B cell (primary cell): ENCODE results near the gene SMARCE1. TPM values are rescaled to one million over a fixed set of nuclear protein-coding genes. Genes with fewer than 3 reads are reported as not detected.

ENCODE experiments used
- ATAC-seq: fragments of 200-7000 bp; cut with Tn5 transposase; one replicate; pipeline ENCODE4 v1.10.0; 2021; ENCODE audit warnings: low read depth, mild to moderate bottlenecking, moderate number of reproducible peaks, moderate library complexity
- CTCF ChIA-PET: fragments of 350-600 bp; sonication (Branson Sonifier 250); formaldehyde crosslinking; loops from one replicate; lab custom pipeline; 2021; ENCODE audit warnings: antibody characterized with exemption, inconsistent platforms; lab: Charles Lee
- POLR2A ChIA-PET: fragments of 350-600 bp; sonication (Branson Sonifier 250); formaldehyde crosslinking; loops from one replicate; lab custom pipeline; 2021; ENCODE audit warnings: antibody characterized with exemption; lab: Charles Lee
- DNase-seq: peaks from one replicate; pipeline ENCODE4 v3.0.0; 2013
- H2AFZ ChIP-seq: 2 replicates; pipeline ENCODE4 v1.6.1; 2012; ENCODE audit warnings: mild to moderate bottlenecking, low read depth, low read length; ENCODE audit not compliant: insufficient read depth, poor library complexity, severe bottlenecking
- H3K27ac ChIP-seq, 2 donors: 1 replicate in 1 of 2; 2 replicates in 1 of 2; pipeline ENCODE4 v1.5.1; 2012 to 2013; ENCODE audit warnings: low read length in 2 of 2, mild to moderate bottlenecking in 2 of 2, moderate library complexity in 1 of 2
- H3K27me3 ChIP-seq, 4 experiments: fragments of 200-600 bp in 1 of 4; sonication (generic) in 1 of 4; replicated peaks in 1 of 4; 1 replicate in 2 of 4; 2 replicates in 2 of 4; pipeline versions ENCODE4 v1.6.1 to v1.7.0; 2013 to 2016; ENCODE audit warnings: low read length in 3 of 4, mild to moderate bottlenecking in 2 of 4, mixed read lengths in 1 of 4, moderate library complexity in 1 of 4; ENCODE audit not compliant: insufficient read depth in 4 of 4, control insufficient read depth in 3 of 4; ENCODE audit errors: control extremely low read depth in 1 of 4
- H3K36me3 ChIP-seq, 2 experiments: replicated peaks in 1 of 2; 1 replicate in 1 of 2; 2 replicates in 1 of 2; pipeline versions ENCODE4 v1.6.1 to v1.7.1; 2013; ENCODE audit warnings: low read length in 1 of 2; ENCODE audit not compliant: insufficient read depth in 2 of 2, control insufficient read depth in 1 of 2; ENCODE audit errors: control extremely low read depth in 1 of 2, extremely low read depth in 1 of 2
- H3K4me1 ChIP-seq, 2 donors: fragments of 200-600 bp in 1 of 2; sonication (generic) in 1 of 2; 1 replicate in 1 of 2; 2 replicates in 1 of 2; pipeline versions ENCODE4 v1.5.1 to v1.6.1; 2013 to 2017; ENCODE audit warnings: low read length in 2 of 2; ENCODE audit not compliant: control insufficient read depth in 2 of 2, insufficient read depth in 2 of 2
- H3K4me2 ChIP-seq: replicated peaks from 2 replicates; pipeline ENCODE3; 2012; ENCODE audit warnings: mild to moderate bottlenecking, low read depth, low read length; ENCODE audit not compliant: poor library complexity, severe bottlenecking
- H3K4me3 ChIP-seq, 5 experiments: fragments of 200-600 bp in 1 of 5; sonication (generic) in 1 of 5; 1 replicate in 3 of 5; 2 replicates in 2 of 5; pipeline versions ENCODE4 v1.5.1 to v1.7.0; 2011 to 2016; ENCODE audit warnings: low read length in 4 of 5, mild to moderate bottlenecking in 4 of 5, low read depth in 2 of 5, control low read depth in 1 of 5, moderate library complexity in 1 of 5; ENCODE audit not compliant: insufficient read depth in 1 of 5; ENCODE audit errors: control extremely low read depth in 1 of 5, extremely low read depth in 1 of 5
- H3K79me2 ChIP-seq: fragments of 200-600 bp; sonication (generic); one replicate; pipeline ENCODE4 v1.6.0; 2016; ENCODE audit warnings: low read length; ENCODE audit not compliant: control insufficient read depth, insufficient read depth
- H3K9ac ChIP-seq: fragments of 200-600 bp; sonication (generic); 2 replicates; pipeline ENCODE4 v1.6.1; 2017; ENCODE audit warnings: mild to moderate bottlenecking, low read length, moderate library complexity
- H3K9me3 ChIP-seq, 3 donors: one replicate each; pipeline versions ENCODE4 v1.6.1 to v1.7.1; 2013; ENCODE audit warnings: low read length in 2 of 3; ENCODE audit not compliant: control insufficient read depth in 2 of 3, insufficient read depth in 1 of 3; ENCODE audit errors: control extremely low read depth in 1 of 3
- H4K20me1 ChIP-seq: 2 replicates; pipeline ENCODE4 v1.6.0; 2012; ENCODE audit warnings: mild to moderate bottlenecking, low read length; ENCODE audit not compliant: insufficient read depth, control insufficient read depth, poor library complexity, severe bottlenecking
- H3K27ac Mint-ChIP-seq: one replicate; pipeline ENCODE4 v1.8.0; 2021; ENCODE audit warnings: mixed read lengths
- H3K27me3 Mint-ChIP-seq: one replicate; pipeline ENCODE4 v1.8.0; 2021; ENCODE audit warnings: mixed read lengths
- H3K4me1 Mint-ChIP-seq: one replicate; pipeline ENCODE4 v1.8.0; 2021; ENCODE audit warnings: mixed read lengths
- H3K4me3 Mint-ChIP-seq: one replicate; pipeline ENCODE4 v1.8.0; 2021; ENCODE audit warnings: mixed read lengths
- H3K9me3 Mint-ChIP-seq: one replicate; pipeline ENCODE4 v1.8.0; 2022; ENCODE audit warnings: mixed read lengths; ENCODE audit not compliant: insufficient read depth
- CTCF ChIP-seq: fragments of 200-600 bp; IDR thresholded peaks from one replicate; pipeline ENCODE4 v1.8.0; 2022; ENCODE audit warnings: antibody characterized with exemption, mild to moderate bottlenecking
- EZH2 ChIP-seq: IDR thresholded peaks from 2 replicates; pipeline ENCODE4 v1.6.1; 2012; ENCODE audit warnings: borderline replicate concordance, low read depth, mild to moderate bottlenecking, moderate library complexity, low read length; ENCODE audit not compliant: insufficient read depth, poor library complexity, severe bottlenecking
- WGBS: methylation state at CpG from one replicate; pipeline ENCODE4 v1.1.5; 2013; ENCODE audit warnings: missing lambda C conversion rate; ENCODE audit not compliant: insufficient coverage; 5-methylcytosine and 5-hydroxymethylcytosine counted together
- intact Hi-C: fragments of 100-400 bp; cut with micrococcal nuclease; formaldehyde crosslinking; loops from one replicate; pipeline ENCODE4 v1.10.0; 2022
- polyA minus RNA-seq: library from RNA; depleted of rRNA, polyadenylated mRNA; stranded (reverse); fragments of >200 nt; gene quantifications from 2 replicates; pipeline ENCODE4 v1.2.3, GENCODE V29; 2012
- polyA plus RNA-seq: library from polyadenylated mRNA; depleted of rRNA; stranded (reverse); fragments of >200 nt; gene quantifications from 2 replicates; pipeline ENCODE4 v1.2.3, GENCODE V29; 2012
- total RNA-seq, 2 donors: library from RNA; stranded (reverse); fragments of 120-200 nt in 1 of 2; gene quantifications; 1 replicate in 1 of 2; 2 replicates in 1 of 2; pipeline versions ENCODE4 v1.2.3 to v1.2.4, GENCODE V29; 2013 to 2022

Gene SMARCE1
- total RNA-seq = 123 and 128 TPM in 2 replicates
- 126 TPM for total RNA-seq (2013)
- 19.9 and 27.7 TPM in 2 replicates for polyA plus RNA-seq
- 33.5 and 45.9 TPM in 2 replicates for polyA minus RNA-seq

GRCh38 chr17:40647624-40648383, at the start of gene SMARCE1:
SMARCE1 (minus strand) TSS chr17:40647818; CDS start chr17:40645802, 2,016 bp downstream.
- peak within 1 kb of the TSS; percentile 89 for H3K4me3 Mint-ChIP-seq
- peak; percentile 94 for DNase-seq
- Histone ChIP-seq H3K27me3 (no peaks in the 10 kb centered on the region), H3K79me2 (peaks cover 64% of the 10 kb centered on the region), H3K27ac (peak within 1 kb of the TSS; percentile 97 to 100), H3K4me2 (peak within 1 kb of the TSS; percentile 95), H3K9ac (peak within 1 kb of the TSS; percentile 100), H2AFZ (peak within 1 kb of the TSS; percentile 99), H4K20me1 (peaks cover 4% of the 10 kb centered on the region), H3K36me3 (peaks cover 8 to 22% of the 10 kb centered on the region in 2 experiments), H3K4me3 (peak within 1 kb of the TSS; percentile 85 to 94 (median 86)), H3K4me1 (peaks cover 25 to 30% of the 10 kb centered on the region in 2 donors), H3K9me3 (no peaks in the 10 kb centered on the region)
- peak; percentile 85 for ATAC-seq
- H3K9me3 Mint-ChIP-seq = no peaks in the 10 kb centered on the region
- peak within 1 kb of the TSS; percentile 94 for H3K27ac Mint-ChIP-seq
- H3K27me3 Mint-ChIP-seq = no peaks in the 10 kb centered on the region
- POLR2A ChIA-PET = interaction anchor here (1.5 to 1.7 kb wide), 5 partner anchors 28 to 204 kb away, joined by 3 to 5 read pairs (median 4); no protein-coding TSS in a partner anchor
- under 1% methylated on average over 56 of the region's 64 CpGs for WGBS
- peaks cover 38% of the 10 kb centered on the region for H3K4me1 Mint-ChIP-seq
- TF ChIP-seq EZH2 (no peak), CTCF (no peak)
- intact Hi-C loops = loop anchor here (1.0 to 2.0 kb wide), 4 partner anchors 27 to 171 kb away; no protein-coding TSS in a partner anchor
- CTCF ChIA-PET = interaction anchor here (0.7 to 3.6 kb wide), 16 partner anchors 15 to 1023 kb away, joined by 3 to 17 read pairs (median 4); no protein-coding TSS in a partner anchor

GRCh38 chr17:40697297-40697696, 49.7 kb upstream of the SMARCE1 start:
- intact Hi-C loops = no loop called here
- no peak overlapping the region for H3K27ac Mint-ChIP-seq
- no peak overlapping the region for H3K4me3 Mint-ChIP-seq
- H3K9me3 Mint-ChIP-seq = no peaks in the 10 kb centered on the region
- Histone ChIP-seq H3K27ac (no peak overlapping the region), H3K27me3 (peaks cover 0 to 8% (median 5%) of the 10 kb centered on the region in 4 experiments), H3K9me3 (no peaks in the 10 kb centered on the region), H2AFZ (no peak overlapping the region), H3K9ac (no peak overlapping the region), H3K36me3 (no peaks in the 10 kb centered on the region), H4K20me1 (no peaks in the 10 kb centered on the region), H3K4me2 (no peak overlapping the region), H3K79me2 (no peaks in the 10 kb centered on the region), H3K4me3 (no peak overlapping the region), H3K4me1 (no peaks in the 10 kb centered on the region)
- H3K27me3 Mint-ChIP-seq = peaks cover 35% of the 10 kb centered on the region
- no peak for ATAC-seq
- ChIA-PET CTCF (no interaction called here), POLR2A (no interaction called here)
- no peak for DNase-seq
- TF ChIP-seq CTCF (no peak), EZH2 (no peak)
- 77% methylated on average over 6 of the region's 7 CpGs for WGBS
- no peaks in the 10 kb centered on the region for H3K4me1 Mint-ChIP-seq
